ENCODE measurements around the gene PSMG4. TPM values are rescaled to one million over a fixed set of nuclear protein-coding genes. Genes with fewer than 3 reads are reported as not detected.

The PSMG4 gene
- total and polyA plus RNA-seq, 9 of the 15 experiments (the other 6 are each of a cell fraction or from before 2014, with no cell fraction given): 12.9 to 185 (median 52.0) TPM

GRCh38 chr6:3304500-3305215 lies 45.9 kb downstream of the PSMG4 start:
- Histone ChIP-seq H4K20me1 (replicated peaks; ENCODE audit: control insufficient read depth, insufficient read depth, low read length) (no peaks in the 10 kb centered on the region), H3K4me3 (no peak overlapping the region), H3K36me3 (ENCODE audit: control insufficient read depth, insufficient read depth, low read length) (no peaks in the 10 kb centered on the region)

More at GRCh38 chr6:3304500-3305215, 45.9 kb downstream of the PSMG4 start:
- intact Hi-C loops (cut with micrococcal nuclease) (no loop called here), in situ Hi-C loops (cut with MboI) (no loop called here)
- no TSS peak for BruUV-seq (replicated peaks)
- Histone ChIP-seq H2AFZ (ENCODE audit: low read depth, low read length) (no peak overlapping the region), H3K27ac (ENCODE audit: extremely low read depth, low read depth, low read length) (no peak overlapping the region), H3K79me2 (ENCODE audit: control insufficient read depth, insufficient read depth, low read length) (no peaks in the 10 kb centered on the region), H3K9me1 (ENCODE audit: control insufficient read depth, insufficient read depth, low read length) (no peaks in the 10 kb centered on the region), H3K4me2 (ENCODE audit: insufficient read depth, low read length) (no peak overlapping the region), H3K4me1 (replicated peaks in 1 of 2; ENCODE audit: control insufficient read depth in 2 of 2, insufficient read depth in 2 of 2, low read length in 2 of 2) (peaks cover 0 to 4% of the 10 kb centered on the region in 2 experiments; a peak in 2 of 5 replicates), H3K9ac (ENCODE audit: insufficient read depth in 1 of 2, low read depth in 2 of 2, low read length in 2 of 2) (no peak overlapping the region), H3K27me3 (ENCODE audit: control insufficient read depth in 2 of 2, insufficient read depth in 2 of 2, low read length in 2 of 2) (no peaks in the 10 kb centered on the region), H3K9me3 (replicated peaks; ENCODE audit: control insufficient read depth, insufficient read depth, low read depth, low read length) (0 out of 2 replicates have a peak, but pooled peaks cover 5% of the 10 kb centered on the region)
- 53% methylated on average over 16 of the region's 16 CpGs for WGBS (ENCODE audit: insufficient coverage, low coverage, missing lambda C conversion rate)
- POLR2A ChIA-PET: interaction anchor here (0.5 to 1.4 kb wide), 4 partner anchors 9 to 58 kb away, joined by 3 to 5 read pairs (median 3); no protein-coding TSS in a partner anchor
- peak; percentile 90 for TF ChIP-seq ZBTB33 (CRISPR knock-in tag; IDR thresholded peaks at IDR 0.05)
- TF ChIP-seq, protein P1, sequence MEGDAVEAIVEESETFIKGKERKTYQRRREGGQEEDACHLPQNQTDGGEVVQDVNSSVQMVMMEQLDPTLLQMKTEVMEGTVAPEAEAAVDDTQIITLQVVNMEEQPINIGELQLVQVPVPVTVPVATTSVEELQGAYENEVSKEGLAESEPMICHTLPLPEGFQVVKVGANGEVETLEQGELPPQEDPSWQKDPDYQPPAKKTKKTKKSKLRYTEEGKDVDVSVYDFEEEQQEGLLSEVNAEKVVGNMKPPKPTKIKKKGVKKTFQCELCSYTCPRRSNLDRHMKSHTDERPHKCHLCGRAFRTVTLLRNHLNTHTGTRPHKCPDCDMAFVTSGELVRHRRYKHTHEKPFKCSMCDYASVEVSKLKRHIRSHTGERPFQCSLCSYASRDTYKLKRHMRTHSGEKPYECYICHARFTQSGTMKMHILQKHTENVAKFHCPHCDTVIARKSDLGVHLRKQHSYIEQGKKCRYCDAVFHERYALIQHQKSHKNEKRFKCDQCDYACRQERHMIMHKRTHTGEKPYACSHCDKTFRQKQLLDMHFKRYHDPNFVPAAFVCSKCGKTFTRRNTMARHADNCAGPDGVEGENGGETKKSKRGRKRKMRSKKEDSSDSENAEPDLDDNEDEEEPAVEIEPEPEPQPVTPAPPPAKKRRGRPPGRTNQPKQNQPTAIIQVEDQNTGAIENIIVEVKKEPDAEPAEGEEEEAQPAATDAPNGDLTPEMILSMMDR (IDR thresholded peaks at IDR 0.05 in 2 of 3, conservative IDR thresholded peaks at IDR 0.05 in 1 of 3; ENCODE audit: insufficient read depth in 2 of 3, low read depth in 1 of 3, low read length in 3 of 3): 0 out of 6 replicates have a peak, but pooled peaks of 1 of the 3 experiments have one; percentile 10
- no peak for TF ChIP-seq ZSCAN32 (CRISPR knock-in tag; IDR thresholded peaks at IDR 0.05)
- no peak for TF ChIP-seq HOXB6 (CRISPR knock-in tag; IDR thresholded peaks at IDR 0.05; ENCODE audit: borderline replicate concordance)
- no peak for FAIRE-seq
- peak; percentile 65 for ATAC-seq
- CTCF ChIA-PET (ENCODE audit: low intra/inter-chr PET ratio): no interaction called here
- DNase-seq (ENCODE audit: extremely low read depth in 1 of 4, low spot score in 3 of 4): peak in 2 of 4 experiments; percentile 35 to 36
